H9 (cell line): ENCODE results near the gene PDPK1. TPM values are rescaled to one million over a fixed set of nuclear protein-coding genes. Genes with fewer than 3 reads are reported as not detected.

ENCODE experiments used
- DNase-seq: peaks from one replicate; pipeline ENCODE4 v3.0.0-alpha.2; 2017
- H2AFZ ChIP-seq: one replicate; pipeline ENCODE4 v1.6.1; 2013; ENCODE audit warnings: mild to moderate bottlenecking, low read length, control low read depth, moderate library complexity
- H2AK5ac ChIP-seq: 2 replicates; pipeline ENCODE4 v1.6.1; 2013; ENCODE audit warnings: low read length, control low read depth, mixed read lengths; ENCODE audit not compliant: insufficient read length
- H2BK120ac ChIP-seq: one replicate; pipeline ENCODE4 v1.6.1; 2013; ENCODE audit warnings: low read depth, mild to moderate bottlenecking, low read length, control low read depth, inconsistent platforms; ENCODE audit not compliant: poor library complexity, severe bottlenecking
- H2BK12ac ChIP-seq: 2 replicates; pipeline ENCODE4 v1.6.1; 2013; ENCODE audit warnings: low read length, control low read depth, mixed read lengths, low read depth; ENCODE audit not compliant: insufficient read length
- H2BK15ac ChIP-seq: 2 replicates; pipeline ENCODE4 v1.6.1; 2013; ENCODE audit warnings: low read depth, low read length, control low read depth
- H2BK20ac ChIP-seq: one replicate; pipeline ENCODE4 v1.6.1; 2013; ENCODE audit warnings: low read depth, mild to moderate bottlenecking, low read length, control low read depth, inconsistent platforms; ENCODE audit not compliant: poor library complexity, severe bottlenecking
- H2BK5ac ChIP-seq: 2 replicates; pipeline ENCODE4 v1.6.1; 2013; ENCODE audit warnings: low read length, control low read depth, mixed read lengths; ENCODE audit not compliant: insufficient read length
- H3K14ac ChIP-seq: 2 replicates; pipeline ENCODE4 v1.6.1; 2013; ENCODE audit warnings: low read length, control low read depth; ENCODE audit not compliant: insufficient read depth
- H3K18ac ChIP-seq: 2 replicates; pipeline ENCODE4 v1.6.1; 2013; ENCODE audit warnings: low read depth, mild to moderate bottlenecking, mixed read lengths, low read length, control low read depth; ENCODE audit not compliant: insufficient read length
- H3K23ac ChIP-seq: 2 replicates; pipeline ENCODE4 v1.6.1; 2013; ENCODE audit warnings: low read length, control low read depth, mixed read lengths, low read depth; ENCODE audit not compliant: insufficient read length
- H3K23me2 ChIP-seq: 2 replicates; pipeline ENCODE4 v1.6.1; 2013; ENCODE audit warnings: low read depth, mild to moderate bottlenecking, mixed read lengths, low read length, control low read depth; ENCODE audit not compliant: insufficient read length, poor library complexity, severe bottlenecking
- H3K27ac ChIP-seq: 2 replicates; pipeline ENCODE4 v1.5.1; 2013; ENCODE audit warnings: low read length, control low read depth, mixed read lengths, low read depth; ENCODE audit not compliant: insufficient read length
- H3K27me3 ChIP-seq: 2 replicates; pipeline ENCODE4 v1.6.1; 2013; ENCODE audit warnings: low read length, control low read depth, inconsistent platforms; ENCODE audit not compliant: insufficient read depth
- H3K4ac ChIP-seq: 2 replicates; pipeline ENCODE4 v1.6.1; 2013; ENCODE audit warnings: low read depth, mild to moderate bottlenecking, control low read depth, inconsistent platforms, low read length, moderate library complexity
- H3K4me1 ChIP-seq: 2 replicates; pipeline ENCODE4 v1.6.1; 2013; ENCODE audit warnings: low read length, control low read depth, inconsistent platforms; ENCODE audit not compliant: insufficient read depth
- H3K4me2 ChIP-seq: 2 replicates; pipeline ENCODE4 v1.6.1; 2013; ENCODE audit warnings: low read length, control low read depth, mixed read lengths; ENCODE audit not compliant: insufficient read length, insufficient read depth
- H3K56ac ChIP-seq: 2 replicates; pipeline ENCODE4 v1.6.1; 2013; ENCODE audit warnings: low read depth, mild to moderate bottlenecking, mixed read lengths, low read length, control low read depth; ENCODE audit not compliant: insufficient read length
- H3K79me1 ChIP-seq: 2 replicates; pipeline ENCODE4 v1.6.1; 2013; ENCODE audit warnings: low read depth, mild to moderate bottlenecking, moderate library complexity, low read length, control low read depth, inconsistent platforms; ENCODE audit not compliant: insufficient read depth, poor library complexity, severe bottlenecking
- H3K79me2 ChIP-seq: 2 replicates; pipeline ENCODE4 v1.6.1; 2013; ENCODE audit warnings: low read length, control low read depth, inconsistent platforms; ENCODE audit not compliant: insufficient read depth
- H3K9ac ChIP-seq: 2 replicates; pipeline ENCODE4 v1.6.1; 2013; ENCODE audit warnings: low read length, control low read depth, mixed read lengths; ENCODE audit not compliant: insufficient read length; ENCODE audit errors: extremely low read depth
- H3K9me3 ChIP-seq: one replicate; pipeline ENCODE4 v1.6.1; 2013; ENCODE audit warnings: low read depth, low read length, inconsistent platforms; ENCODE audit not compliant: control insufficient read depth
- H3T11ph ChIP-seq: one replicate; pipeline ENCODE4 v1.6.1; 2013; ENCODE audit warnings: mild to moderate bottlenecking, low read length, control low read depth, inconsistent platforms
- H4K20me1 ChIP-seq: one replicate; pipeline ENCODE4 v1.6.1; 2013; ENCODE audit not compliant: control insufficient read depth, insufficient read length, insufficient read depth
- H4K5ac ChIP-seq: 2 replicates; pipeline ENCODE4 v1.6.1; 2013; ENCODE audit warnings: low read depth, mild to moderate bottlenecking, mixed read lengths, low read length, control low read depth; ENCODE audit not compliant: insufficient read length
- H4K8ac ChIP-seq: replicated peaks from 2 replicates; pipeline ENCODE4 v1.6.1; 2013; ENCODE audit warnings: low read length, control low read depth, mixed read lengths, low read depth; ENCODE audit not compliant: insufficient read length
- H4K91ac ChIP-seq: 2 replicates; pipeline ENCODE4 v1.6.1; 2013; ENCODE audit warnings: low read depth, mild to moderate bottlenecking, moderate library complexity, mixed read lengths, low read length, control low read depth; ENCODE audit not compliant: insufficient read length
- H3K27ac Mint-ChIP-seq, 3 experiments: 2 replicates in 2 of 3; 3 replicates in 1 of 3; pipeline ENCODE4 v1.8.0; 2020 to 2021; ENCODE audit warnings: mixed read lengths in 3 of 3, mild to moderate bottlenecking in 1 of 3, moderate library complexity in 1 of 3
- H3K27me3 Mint-ChIP-seq: 2 replicates; pipeline ENCODE4 v1.8.0; 2021; ENCODE audit warnings: low read depth, mild to moderate bottlenecking, moderate library complexity, mixed read lengths
- H3K36me3 Mint-ChIP-seq, 3 experiments: 2 replicates in 2 of 3; 3 replicates in 1 of 3; pipeline ENCODE4 v1.8.0; 2020 to 2021; ENCODE audit warnings: low read depth in 3 of 3, mixed read lengths in 3 of 3; ENCODE audit not compliant: insufficient read depth in 1 of 3
- H3K4me1 Mint-ChIP-seq, 2 experiments: 2 replicates each; pipeline ENCODE4 v1.8.0; 2020; ENCODE audit warnings: mixed read lengths in 2 of 2
- H3K4me3 Mint-ChIP-seq, 2 experiments: 2 replicates in 1 of 2; 3 replicates in 1 of 2; pipeline ENCODE4 v1.8.0; 2020 to 2021; ENCODE audit warnings: mild to moderate bottlenecking in 2 of 2, mixed read lengths in 2 of 2, moderate library complexity in 1 of 2
- H3K9me3 Mint-ChIP-seq, 2 experiments: 2 replicates in 1 of 2; 3 replicates in 1 of 2; pipeline ENCODE4 v1.8.0; 2020; ENCODE audit warnings: mild to moderate bottlenecking in 2 of 2, mixed read lengths in 2 of 2, moderate library complexity in 1 of 2
- CTCF ChIP-seq: fragments of 200-600 bp; sonication (generic); conservative IDR thresholded peaks from 3 replicates; pipeline ENCODE4 v1.8.0; 2021; ENCODE audit warnings: antibody characterized with exemption, mild to moderate bottlenecking
- WGBS: extraction: QIAGEN DNeasy Blood & Tissue Kit; methylation state at CpG from one replicate; pipeline ENCODE4 v1.1.7; 2013; ENCODE audit warnings: missing lambda C conversion rate, low lambda C conversion rate, mixed read lengths; ENCODE audit not compliant: insufficient read length; ENCODE audit errors: extremely low coverage; 5-methylcytosine and 5-hydroxymethylcytosine counted together
- total RNA-seq: library from RNA; stranded (reverse); gene quantifications from 2 replicates; pipeline ENCODE4 v1.2.1, GENCODE V29; 2021

The PDPK1 gene
- total RNA-seq, 1 experiment from 2014 or later, result 32.8 TPM

- no peak overlapping the region for H2AK5ac ChIP-seq
- H3K18ac ChIP-seq, result no peak overlapping the region
- Mint-ChIP-seq H3K27me3 (no peaks in the 10 kb centered on the region), H3K36me3 (peaks cover 0 to 18% (median 4%) of the 10 kb centered on the region in 3 experiments; a peak in 4 of 7 replicates), H3K4me1 (peaks cover 3 to 5% of the 10 kb centered on the region in 2 experiments), H3K9me3 (no peaks in the 10 kb centered on the region), H3K4me3 (no peak overlapping the region), H3K27ac (no peak overlapping the region)
- no peak overlapping the region for H2BK5ac ChIP-seq
- H3K14ac ChIP-seq, result no peak overlapping the region
- H2BK120ac ChIP-seq, result no peak overlapping the region
- no peak overlapping the region for H4K91ac ChIP-seq
- H3K79me2 ChIP-seq, result no peaks in the 10 kb centered on the region
- no peak overlapping the region for H4K8ac ChIP-seq
- H3K23me2 ChIP-seq, result peaks cover 3% of the 10 kb centered on the region
- H4K5ac ChIP-seq, result no peak overlapping the region
- no peaks in the 10 kb centered on the region for H3K79me1 ChIP-seq
- H3K9ac ChIP-seq, result no peak overlapping the region
- no peak overlapping the region for H3K56ac ChIP-seq
- H3K4ac ChIP-seq, result no peak overlapping the region
- no peak overlapping the region for H3K4me2 ChIP-seq
- WGBS, result no CpG with 5 or more reads among the region's 6 CpGs
- no peaks in the 10 kb centered on the region for H3K27me3 ChIP-seq
- no peak overlapping the region for H2AFZ ChIP-seq
- H3T11ph ChIP-seq, result no peak overlapping the region
- H4K20me1 ChIP-seq, result no peaks in the 10 kb centered on the region
- no peak overlapping the region for H3K27ac ChIP-seq
- no peak for TF ChIP-seq CTCF
- no peak for DNase-seq
- no peak overlapping the region for H2BK15ac ChIP-seq
- no peak overlapping the region for H3K23ac ChIP-seq
- no peaks in the 10 kb centered on the region for H3K9me3 ChIP-seq
- no peak overlapping the region for H2BK20ac ChIP-seq
- no peaks in the 10 kb centered on the region for H3K4me1 ChIP-seq
- H2BK12ac ChIP-seq, result no peak overlapping the region
These were observed 38.4 kb upstream of the PDPK1 start for GRCh38 chr16:2499454-2499853.
